Measurements from ENCODE around the gene LRP1B. TPM values are rescaled to one million over a fixed set of nuclear protein-coding genes. Genes with fewer than 3 reads are reported as not detected.

Gene LRP1B
- total and polyA plus RNA-seq, 2 donors (not counting 1 experiment from before 2014, with no cell fraction given): not detected

DNA sequence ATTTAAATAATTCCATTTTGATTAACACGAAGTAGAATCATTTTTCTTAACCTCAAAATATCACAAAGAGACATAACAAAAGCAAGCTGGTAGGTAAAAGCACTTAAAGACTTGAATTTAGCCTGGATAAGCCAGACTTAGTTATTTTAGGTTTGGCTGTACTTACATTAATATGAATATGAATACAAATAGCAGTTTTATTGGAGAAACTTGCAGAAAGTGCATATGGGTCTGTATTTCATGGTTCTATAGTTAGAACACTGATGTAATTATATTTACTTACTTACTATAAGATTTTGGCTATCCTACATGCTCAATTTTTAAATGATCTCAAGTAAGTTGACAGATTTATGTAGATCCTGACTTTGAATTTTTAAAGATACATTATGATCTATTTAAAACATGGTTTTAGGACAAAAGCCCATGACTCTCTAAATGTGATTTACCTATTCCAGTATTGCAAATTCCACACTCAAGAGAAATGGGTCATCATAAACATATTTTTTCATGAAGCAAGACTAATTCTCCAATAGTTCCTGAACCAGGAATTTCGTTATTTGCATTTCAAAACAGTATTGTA is 1775.2 kb downstream of the LRP1B start:
- no peak overlapping the region for H3K9ac ChIP-seq (ENCODE audit: low read length)
- no peak overlapping the region for H2AFZ ChIP-seq (ENCODE audit: insufficient read depth, low read depth, low read length, poor library complexity, severe bottlenecking)
- Mint-ChIP-seq H3K27ac (no peak overlapping the region), H3K4me1 (no peaks in the 10 kb centered on the region), H3K4me3 (no peak overlapping the region), H3K27me3 (no peaks in the 10 kb centered on the region), H3K9me3 (ENCODE audit: insufficient read depth) (no peaks in the 10 kb centered on the region)
- no peak overlapping the region for H3K27ac ChIP-seq (ENCODE audit: low read length in 2 of 2)
- TF ChIP-seq EZH2 (IDR thresholded peaks at IDR 0.05; ENCODE audit: borderline replicate concordance, insufficient read depth, low read depth, low read length, poor library complexity, severe bottlenecking): no peak
- WGBS (ENCODE audit: insufficient coverage): no CpG with 5 or more reads among the region's 2 CpGs
- H3K79me2 ChIP-seq (ENCODE audit: control insufficient read depth, insufficient read depth, low read length): no peaks in the 10 kb centered on the region
- ATAC-seq (ENCODE audit: low read depth) (no peak), DNase-seq (no peak)
- intact Hi-C loops (cut with micrococcal nuclease): no loop called here
- no peak overlapping the region for H3K4me3 ChIP-seq (ENCODE audit: control extremely low read depth in 1 of 5, extremely low read depth in 1 of 5, insufficient read depth in 1 of 5, low read depth in 2 of 5, low read length in 4 of 5)
- H3K9me3 ChIP-seq (ENCODE audit: control extremely low read depth in 1 of 3, control insufficient read depth in 2 of 3, insufficient read depth in 1 of 3, low read length in 2 of 3): no peaks in the 10 kb centered on the region
- H4K20me1 ChIP-seq (ENCODE audit: control insufficient read depth, insufficient read depth, low read length, poor library complexity, severe bottlenecking): no peaks in the 10 kb centered on the region
- H3K4me2 ChIP-seq (replicated peaks; ENCODE audit: low read depth, low read length, poor library complexity, severe bottlenecking): no peak overlapping the region
- POLR2A ChIA-PET: no interaction called here
- no peaks in the 10 kb centered on the region for H3K4me1 ChIP-seq (ENCODE audit: control insufficient read depth in 2 of 2, insufficient read depth in 2 of 2, low read length in 2 of 2)
- CTCF ChIA-PET: no interaction called here
- no peaks in the 10 kb centered on the region for H3K36me3 ChIP-seq (replicated peaks in 1 of 2; ENCODE audit: control extremely low read depth in 1 of 2, control insufficient read depth in 1 of 2, extremely low read depth in 1 of 2, insufficient read depth in 2 of 2, low read length in 1 of 2)
- no peaks in the 10 kb centered on the region for H3K27me3 ChIP-seq (replicated peaks in 1 of 4; ENCODE audit: control extremely low read depth in 1 of 4, control insufficient read depth in 3 of 4, insufficient read depth in 4 of 4, low read length in 3 of 4)

DNA sequence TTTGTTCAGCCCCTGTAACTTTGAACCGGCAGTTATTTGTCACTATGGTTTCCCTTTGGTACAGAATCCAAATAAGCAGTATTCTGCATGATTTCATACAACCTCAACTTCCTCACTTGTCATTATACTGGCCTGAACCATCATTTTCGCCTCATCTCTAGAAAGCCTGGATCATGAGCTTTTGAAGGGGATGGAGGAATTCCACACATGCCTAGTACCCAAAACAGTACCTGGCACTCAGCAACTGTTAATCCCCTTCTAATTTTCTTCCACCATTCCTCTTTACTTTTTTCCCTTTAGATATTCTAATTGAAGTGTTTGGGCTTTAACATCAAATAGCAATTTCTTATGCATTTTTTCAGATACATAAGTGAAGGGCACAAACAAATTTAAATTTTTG is 1776.3 kb downstream of the LRP1B start:
- H3K4me3 ChIP-seq (ENCODE audit: control extremely low read depth in 1 of 5, extremely low read depth in 1 of 5, insufficient read depth in 1 of 5, low read depth in 2 of 5, low read length in 4 of 5): no peak overlapping the region
- H3K27me3 ChIP-seq (replicated peaks in 1 of 4; ENCODE audit: control extremely low read depth in 1 of 4, control insufficient read depth in 3 of 4, insufficient read depth in 4 of 4, low read length in 3 of 4): no peaks in the 10 kb centered on the region
- H3K4me2 ChIP-seq (replicated peaks; ENCODE audit: low read depth, low read length, poor library complexity, severe bottlenecking): no peak overlapping the region
- no peaks in the 10 kb centered on the region for H3K9me3 ChIP-seq (ENCODE audit: control extremely low read depth in 1 of 3, control insufficient read depth in 2 of 3, insufficient read depth in 1 of 3, low read length in 2 of 3)
- no peaks in the 10 kb centered on the region for H3K4me1 Mint-ChIP-seq
- no peak overlapping the region for H3K9ac ChIP-seq (ENCODE audit: low read length)
- CTCF ChIA-PET: no interaction called here
- no peaks in the 10 kb centered on the region for H3K27me3 Mint-ChIP-seq
- no peak overlapping the region for H3K27ac Mint-ChIP-seq
- H3K79me2 ChIP-seq (ENCODE audit: control insufficient read depth, insufficient read depth, low read length): no peaks in the 10 kb centered on the region
- H3K36me3 ChIP-seq (replicated peaks in 1 of 2; ENCODE audit: control extremely low read depth in 1 of 2, control insufficient read depth in 1 of 2, extremely low read depth in 1 of 2, insufficient read depth in 2 of 2, low read length in 1 of 2): no peaks in the 10 kb centered on the region
- no peaks in the 10 kb centered on the region for H3K4me1 ChIP-seq (ENCODE audit: control insufficient read depth in 2 of 2, insufficient read depth in 2 of 2, low read length in 2 of 2)
- TF ChIP-seq EZH2 (IDR thresholded peaks at IDR 0.05; ENCODE audit: borderline replicate concordance, insufficient read depth, low read depth, low read length, poor library complexity, severe bottlenecking): no peak
- no peak overlapping the region for H3K4me3 Mint-ChIP-seq
- intact Hi-C loops (cut with micrococcal nuclease): no loop called here
- POLR2A ChIA-PET: no interaction called here
- no peaks in the 10 kb centered on the region for H3K9me3 Mint-ChIP-seq (ENCODE audit: insufficient read depth)
- H4K20me1 ChIP-seq (ENCODE audit: control insufficient read depth, insufficient read depth, low read length, poor library complexity, severe bottlenecking): no peaks in the 10 kb centered on the region
- no peak overlapping the region for H3K27ac ChIP-seq (ENCODE audit: low read length in 2 of 2)
- no peak overlapping the region for H2AFZ ChIP-seq (ENCODE audit: insufficient read depth, low read depth, low read length, poor library complexity, severe bottlenecking)
- 100% methylated on average over 1 of the region's 2 CpGs for WGBS (ENCODE audit: insufficient coverage)
- ATAC-seq (ENCODE audit: low read depth) (no peak), DNase-seq (no peak)
